Measurements from ENCODE around the gene ABCA3. TPM values are rescaled to one million over a fixed set of nuclear protein-coding genes. Genes with fewer than 3 reads are reported as not detected.

Gene ABCA3
- total and polyA plus RNA-seq, 2 of the 8 experiments (the other 6 are each of a cell fraction or from before 2014, with no cell fraction given): 5.7 to 7.9 TPM

- TF ChIP-seq CHD7 (IDR thresholded peaks at IDR 0.05; ENCODE audit: insufficient replicate concordance, low read length) (no peak), POLR2AphosphoS5 (IDR thresholded peaks at IDR 0.05; ENCODE audit: low read depth, low read length) (no peak), KDM5A (IDR thresholded peaks at IDR 0.05; ENCODE audit: low read length) (no peak), FOSL1 (IDR thresholded peaks at IDR 0.05; ENCODE audit: insufficient read depth, low read depth, low read length) (no peak), MAFK (IDR thresholded peaks at IDR 0.05; ENCODE audit: low read depth, low read length) (no peak), RXRA (IDR thresholded peaks at IDR 0.05; ENCODE audit: insufficient read depth, low read depth, low read length) (no peak), GTF2F1 (IDR thresholded peaks at IDR 0.05; ENCODE audit: borderline replicate concordance, low read depth, low read length) (no peak)
These were observed 43.0 kb upstream of the ABCA3 start (continued) for GRCh38 chr16:2383501-2383900.

All from H1 (cell line).